ENCODE results near the gene SBF2.

Gene SBF2

GRCh38 chr11:10125522-10126133 is 168.4 kb downstream of the SBF2 start:
- H3K36me3 ChIP-seq (ENCODE audit: control insufficient read depth, insufficient read depth, low read length), result no peaks in the 10 kb centered on the region
- H3K4me1 ChIP-seq (ENCODE audit: control insufficient read depth, low read depth, low read length), result no peaks in the 10 kb centered on the region
- H3K23ac ChIP-seq (ENCODE audit: low read length), result no peak overlapping the region
- no peak overlapping the region for H3K27ac ChIP-seq (ENCODE audit: low read depth, low read length)
- no peak overlapping the region for H2BK15ac ChIP-seq (replicated peaks; ENCODE audit: low read depth)
- no peak overlapping the region for H2AK5ac ChIP-seq (ENCODE audit: low read length)
- no peak overlapping the region for H2BK5ac ChIP-seq (ENCODE audit: low read length)
- no peak overlapping the region for H3K9ac ChIP-seq (ENCODE audit: low read length)
- DNase-seq, result no peak
- no peak overlapping the region for H3K4ac ChIP-seq (ENCODE audit: low read depth, low read length)
- no peak overlapping the region for H4K8ac ChIP-seq (ENCODE audit: low read depth, low read length)
- no peak overlapping the region for H2BK120ac ChIP-seq (ENCODE audit: low read depth, low read length)
- no CpG with 5 or more reads among the region's 2 CpGs for WGBS (ENCODE audit: extremely low coverage, insufficient coverage, low lambda C conversion rate)
- H3K18ac ChIP-seq (ENCODE audit: low read length), result no peak overlapping the region
- no peaks in the 10 kb centered on the region for H3K79me2 ChIP-seq (ENCODE audit: control insufficient read depth, insufficient read depth, low read length)
- H4K5ac ChIP-seq (ENCODE audit: low read length), result no peak overlapping the region
- H3K79me1 ChIP-seq (ENCODE audit: low read length), result no peaks in the 10 kb centered on the region
- H3K56ac ChIP-seq (ENCODE audit: low read length), result no peak overlapping the region
- no peak overlapping the region for H3K4me2 ChIP-seq (ENCODE audit: low read length)
- H3K27me3 ChIP-seq (ENCODE audit: insufficient read depth, low read length, poor library complexity), result no peaks in the 10 kb centered on the region
- H3K4me3 ChIP-seq (ENCODE audit: low read length), result no peak overlapping the region

- Histone ChIP-seq H3K4me3 (ENCODE audit: low read length) (no peak overlapping the region), H3K79me2 (ENCODE audit: control insufficient read depth, insufficient read depth, low read length) (no peaks in the 10 kb centered on the region), H3K36me3 (ENCODE audit: control insufficient read depth, insufficient read depth, low read length) (no peaks in the 10 kb centered on the region), H3K4me1 (ENCODE audit: control insufficient read depth, low read depth, low read length) (no peaks in the 10 kb centered on the region), H3K56ac (ENCODE audit: low read length) (no peak overlapping the region), H3K4me2 (ENCODE audit: low read length) (no peak overlapping the region), H3K27me3 (ENCODE audit: insufficient read depth, low read length, poor library complexity) (no peaks in the 10 kb centered on the region), H3K27ac (ENCODE audit: low read depth, low read length) (no peak overlapping the region), H3K23ac (ENCODE audit: low read length) (no peak overlapping the region), H4K5ac (ENCODE audit: low read length) (no peak overlapping the region), H3K18ac (ENCODE audit: low read length) (no peak overlapping the region), H3K79me1 (ENCODE audit: low read length) (no peaks in the 10 kb centered on the region), H3K9ac (ENCODE audit: low read length) (no peak overlapping the region), H3K4ac (ENCODE audit: low read depth, low read length) (no peak overlapping the region), H2AK5ac (ENCODE audit: low read length) (no peak overlapping the region), H2BK15ac (replicated peaks; ENCODE audit: low read depth) (no peak overlapping the region), H4K8ac (ENCODE audit: low read depth, low read length) (no peak overlapping the region), H2BK5ac (ENCODE audit: low read length) (no peak overlapping the region), H2BK120ac (ENCODE audit: low read depth, low read length) (no peak overlapping the region)
- WGBS (ENCODE audit: extremely low coverage, insufficient coverage, low lambda C conversion rate), result no CpG with 5 or more reads among the region's 5 CpGs
- DNase-seq, result peak; percentile 71
Observed at GRCh38 chr11:10122326-10123197, 171.5 kb downstream of the SBF2 start.

- H3K36me3 ChIP-seq (ENCODE audit: control insufficient read depth, insufficient read depth, low read length), result no peaks in the 10 kb centered on the region
- H3K4me2 ChIP-seq (ENCODE audit: low read length), result no peak overlapping the region
- no peak overlapping the region for H3K9ac ChIP-seq (ENCODE audit: low read length)
- H2AK5ac ChIP-seq (ENCODE audit: low read length), result no peak overlapping the region
- H3K27me3 ChIP-seq (ENCODE audit: insufficient read depth, low read length, poor library complexity), result no peaks in the 10 kb centered on the region
- no peak overlapping the region for H3K4me3 ChIP-seq (ENCODE audit: low read length)
- no peak overlapping the region for H3K23ac ChIP-seq (ENCODE audit: low read length)
- no peak overlapping the region for H4K8ac ChIP-seq (ENCODE audit: low read depth, low read length)
- no peak overlapping the region for H3K4ac ChIP-seq (ENCODE audit: low read depth, low read length)
- no peak overlapping the region for H2BK120ac ChIP-seq (ENCODE audit: low read depth, low read length)
- H3K18ac ChIP-seq (ENCODE audit: low read length), result no peak overlapping the region
- WGBS (ENCODE audit: extremely low coverage, insufficient coverage, low lambda C conversion rate), result no CpG with 5 or more reads among the region's 1 CpG
- H4K5ac ChIP-seq (ENCODE audit: low read length), result no peak overlapping the region
- no peaks in the 10 kb centered on the region for H3K79me1 ChIP-seq (ENCODE audit: low read length)
- no peaks in the 10 kb centered on the region for H3K79me2 ChIP-seq (ENCODE audit: control insufficient read depth, insufficient read depth, low read length)
- no peak overlapping the region for H2BK5ac ChIP-seq (ENCODE audit: low read length)
- H3K27ac ChIP-seq (ENCODE audit: low read depth, low read length), result no peak overlapping the region
- no peak for DNase-seq
- H2BK15ac ChIP-seq (replicated peaks; ENCODE audit: low read depth), result no peak overlapping the region
- H3K56ac ChIP-seq (ENCODE audit: low read length), result no peak overlapping the region
- H3K4me1 ChIP-seq (ENCODE audit: control insufficient read depth, low read depth, low read length), result no peaks in the 10 kb centered on the region
Observed at GRCh38 chr11:10118865-10119264, 175.2 kb downstream of the SBF2 start.

GRCh38 chr11:10117709-10118351 is 176.2 kb downstream of the SBF2 start:
- H3K56ac ChIP-seq (ENCODE audit: low read length), result no peak overlapping the region
- no peaks in the 10 kb centered on the region for H3K79me2 ChIP-seq (ENCODE audit: control insufficient read depth, insufficient read depth, low read length)
- no peaks in the 10 kb centered on the region for H3K79me1 ChIP-seq (ENCODE audit: low read length)
- no peaks in the 10 kb centered on the region for H3K4me1 ChIP-seq (ENCODE audit: control insufficient read depth, low read depth, low read length)
- H4K5ac ChIP-seq (ENCODE audit: low read length), result no peak overlapping the region
- WGBS (ENCODE audit: extremely low coverage, insufficient coverage, low lambda C conversion rate), result no CpG with 5 or more reads among the region's 3 CpGs
- H2BK15ac ChIP-seq (replicated peaks; ENCODE audit: low read depth), result no peak overlapping the region
- H3K4ac ChIP-seq (ENCODE audit: low read depth, low read length), result no peak overlapping the region
- H3K4me2 ChIP-seq (ENCODE audit: low read length), result no peak overlapping the region
- no peak overlapping the region for H3K27ac ChIP-seq (ENCODE audit: low read depth, low read length)
- H2BK120ac ChIP-seq (ENCODE audit: low read depth, low read length), result no peak overlapping the region
- no peak overlapping the region for H3K18ac ChIP-seq (ENCODE audit: low read length)
- H4K8ac ChIP-seq (ENCODE audit: low read depth, low read length), result no peak overlapping the region
- no peak overlapping the region for H2AK5ac ChIP-seq (ENCODE audit: low read length)
- no peak overlapping the region for H3K9ac ChIP-seq (ENCODE audit: low read length)
- H3K36me3 ChIP-seq (ENCODE audit: control insufficient read depth, insufficient read depth, low read length), result no peaks in the 10 kb centered on the region
- no peak overlapping the region for H3K23ac ChIP-seq (ENCODE audit: low read length)
- no peaks in the 10 kb centered on the region for H3K27me3 ChIP-seq (ENCODE audit: insufficient read depth, low read length, poor library complexity)
- H3K4me3 ChIP-seq (ENCODE audit: low read length), result no peak overlapping the region
- no peak overlapping the region for H2BK5ac ChIP-seq (ENCODE audit: low read length)
- DNase-seq, result no peak

GRCh38 chr11:10116588-10116987 is 177.4 kb downstream of the SBF2 start:
- Histone ChIP-seq H3K36me3 (ENCODE audit: control insufficient read depth, insufficient read depth, low read length) (no peaks in the 10 kb centered on the region), H4K8ac (ENCODE audit: low read depth, low read length) (no peak overlapping the region), H3K4me3 (ENCODE audit: low read length) (no peak overlapping the region), H2BK120ac (ENCODE audit: low read depth, low read length) (no peak overlapping the region), H2BK5ac (ENCODE audit: low read length) (no peak overlapping the region), H3K23ac (ENCODE audit: low read length) (no peak overlapping the region), H3K18ac (ENCODE audit: low read length) (no peak overlapping the region), H3K27ac (ENCODE audit: low read depth, low read length) (no peak overlapping the region), H3K56ac (ENCODE audit: low read length) (no peak overlapping the region), H3K9ac (ENCODE audit: low read length) (no peak overlapping the region), H3K79me1 (ENCODE audit: low read length) (no peaks in the 10 kb centered on the region), H3K4ac (ENCODE audit: low read depth, low read length) (no peak overlapping the region), H2AK5ac (ENCODE audit: low read length) (no peak overlapping the region), H3K4me2 (ENCODE audit: low read length) (no peak overlapping the region), H3K27me3 (ENCODE audit: insufficient read depth, low read length, poor library complexity) (no peaks in the 10 kb centered on the region), H3K79me2 (ENCODE audit: control insufficient read depth, insufficient read depth, low read length) (no peaks in the 10 kb centered on the region), H4K5ac (ENCODE audit: low read length) (no peak overlapping the region), H2BK15ac (replicated peaks; ENCODE audit: low read depth) (no peak overlapping the region), H3K4me1 (ENCODE audit: control insufficient read depth, low read depth, low read length) (no peaks in the 10 kb centered on the region)
- DNase-seq, result no peak
- no CpG with 5 or more reads among the region's 1 CpG for WGBS (ENCODE audit: extremely low coverage, insufficient coverage, low lambda C conversion rate)
